Breast epithelium (tissue), 4 donors: ENCODE data around the gene TMX2. TPM values are rescaled to one million over a fixed set of nuclear protein-coding genes. Genes with fewer than 3 reads are reported as not detected.

Source experiments
- DNase-seq, 2 donors: peaks; one replicate each; pipeline ENCODE4 v3.0.0-alpha.2; 2019; ENCODE audit warnings: low spot score in 2 of 2
- H3K27ac ChIP-seq, 2 donors: fragments of 200-600 bp; sonication (generic) in 1 of 2; one replicate each; pipeline ENCODE4 v1.5.1; 2016 to 2019; ENCODE audit warnings: mild to moderate bottlenecking in 1 of 2
- H3K27me3 ChIP-seq, 2 donors: fragments of 200-600 bp; sonication (generic) in 1 of 2; one replicate each; pipeline versions ENCODE4 v1.5.1 to v1.6.0; 2017 to 2019; ENCODE audit warnings: control low read depth in 1 of 2, mild to moderate bottlenecking in 1 of 2
- H3K36me3 ChIP-seq: fragments of 200-600 bp; one replicate; pipeline ENCODE4 v1.5.1; 2019
- H3K4me1 ChIP-seq, 2 donors: fragments of 200-600 bp; sonication (generic); one replicate each; pipeline ENCODE4 v1.5.1; 2016 to 2019; ENCODE audit warnings: control low read depth in 1 of 2
- H3K4me3 ChIP-seq, 3 donors: fragments of 200-600 bp; sonication (generic); 1 replicate in 2 of 3; 2 replicates in 1 of 3; pipeline ENCODE4 v1.5.1; 2016 to 2019; ENCODE audit warnings: mild to moderate bottlenecking in 3 of 3, moderate library complexity in 2 of 3
- H3K9me3 ChIP-seq, 2 donors: fragments of 200-600 bp; sonication (generic) in 1 of 2; one replicate each; pipeline ENCODE4 v1.5.1; 2016 to 2019; ENCODE audit warnings: control low read depth in 1 of 2
- POLR2A ChIP-seq: fragments of 450-650 bp; IDR thresholded peaks from one replicate; pipeline ENCODE4 v1.6.1; 2016; ENCODE audit warnings: antibody characterized with exemption, mild to moderate bottlenecking, moderate library complexity
- POLR2AphosphoS5 ChIP-seq, 3 donors: sonication (generic); formaldehyde crosslinking; IDR thresholded peaks; one replicate each; pipeline ENCODE4 v1.6.1; 2017; ENCODE audit warnings: antibody characterized with exemption in 3 of 3
- intact Hi-C: fragments of 100-400 bp; cut with DNase I; formaldehyde crosslinking; loops from one replicate; pipeline ENCODE4 v1.15.1; 2023; ENCODE audit warnings: low total_unique reads
- total RNA-seq, 3 donors: library from RNA; depleted of rRNA; stranded (reverse); fragments of >200 nt; gene quantifications; one replicate each; pipeline ENCODE4 v1.1.0, GENCODE V29; 2016
- TF ChIP-seq, protein P1 (sequence below), 3 donors: fragments of 450-650 bp; IDR thresholded peaks; one replicate each; pipeline ENCODE4 v1.5.1; 2016 to 2017; ENCODE audit warnings: antibody characterized with exemption in 3 of 3, mild to moderate bottlenecking in 3 of 3, moderate library complexity in 3 of 3

TMX2 gene
- total RNA-seq, 3 donors from 2014 or later, result 45.8 to 80.1 (median 66.2) TPM

- peaks cover 16 to 63% of the 10 kb centered on the region in 2 donors for H3K4me1 ChIP-seq
- intact Hi-C loops, result no loop called here
- H3K27me3 ChIP-seq, result no peaks in the 10 kb centered on the region
- peak overlapping the region in 2 of 3 donors; percentile 36 to 51 for H3K4me3 ChIP-seq
- no peaks in the 10 kb centered on the region for H3K9me3 ChIP-seq
- H3K36me3 ChIP-seq, result no peaks in the 10 kb centered on the region
- TF ChIP-seq, protein P1, sequence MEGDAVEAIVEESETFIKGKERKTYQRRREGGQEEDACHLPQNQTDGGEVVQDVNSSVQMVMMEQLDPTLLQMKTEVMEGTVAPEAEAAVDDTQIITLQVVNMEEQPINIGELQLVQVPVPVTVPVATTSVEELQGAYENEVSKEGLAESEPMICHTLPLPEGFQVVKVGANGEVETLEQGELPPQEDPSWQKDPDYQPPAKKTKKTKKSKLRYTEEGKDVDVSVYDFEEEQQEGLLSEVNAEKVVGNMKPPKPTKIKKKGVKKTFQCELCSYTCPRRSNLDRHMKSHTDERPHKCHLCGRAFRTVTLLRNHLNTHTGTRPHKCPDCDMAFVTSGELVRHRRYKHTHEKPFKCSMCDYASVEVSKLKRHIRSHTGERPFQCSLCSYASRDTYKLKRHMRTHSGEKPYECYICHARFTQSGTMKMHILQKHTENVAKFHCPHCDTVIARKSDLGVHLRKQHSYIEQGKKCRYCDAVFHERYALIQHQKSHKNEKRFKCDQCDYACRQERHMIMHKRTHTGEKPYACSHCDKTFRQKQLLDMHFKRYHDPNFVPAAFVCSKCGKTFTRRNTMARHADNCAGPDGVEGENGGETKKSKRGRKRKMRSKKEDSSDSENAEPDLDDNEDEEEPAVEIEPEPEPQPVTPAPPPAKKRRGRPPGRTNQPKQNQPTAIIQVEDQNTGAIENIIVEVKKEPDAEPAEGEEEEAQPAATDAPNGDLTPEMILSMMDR (IDR thresholded peaks at IDR 0.05), result no peak
- TF ChIP-seq POLR2AphosphoS5 (IDR thresholded peaks at IDR 0.05) (no peak), POLR2A (no peak)
- no peak for DNase-seq
- peak overlapping the region; percentile 91 to 92 for H3K27ac ChIP-seq
These were observed 65.5 kb downstream of the TMX2 start for GRCh38 chr11:57777969-57778317.

GRCh38 chr11:57778318-57779037 is 66.1 kb downstream of the TMX2 start:
- Histone ChIP-seq H3K4me1 (peaks cover 16 to 65% of the 10 kb centered on the region in 2 donors), H3K9me3 (no peaks in the 10 kb centered on the region), H3K27ac (peak overlapping the region; percentile 91 to 92), H3K27me3 (no peaks in the 10 kb centered on the region), H3K4me3 (peak overlapping the region in 2 of 3 donors; percentile 36 to 51), H3K36me3 (no peaks in the 10 kb centered on the region)
- TF ChIP-seq POLR2AphosphoS5 (IDR thresholded peaks at IDR 0.05), result peak; percentile 35 to 83 (median 54)
- TF ChIP-seq, protein P1 (IDR thresholded peaks at IDR 0.05), result no peak
- DNase-seq, result peak; percentile 89 to 91
- intact Hi-C loops, result no loop called here

- Histone ChIP-seq H3K4me1 (peaks cover 16 to 65% of the 10 kb centered on the region in 2 donors), H3K27ac (peak overlapping the region; percentile 91 to 92), H3K4me3 (peak overlapping the region in 2 of 3 donors; percentile 36 to 51), H3K9me3 (no peaks in the 10 kb centered on the region), H3K36me3 (no peaks in the 10 kb centered on the region), H3K27me3 (no peaks in the 10 kb centered on the region)
- intact Hi-C loops, result no loop called here
- DNase-seq, result peak in 1 of 2 donors; percentile 87
- TF ChIP-seq POLR2A (no peak), POLR2AphosphoS5 (IDR thresholded peaks at IDR 0.05) (peak in 2 of 3 donors; percentile 62 to 77)
- TF ChIP-seq, protein P1 (IDR thresholded peaks at IDR 0.05), result peak in 1 of 3 donors; percentile 32
These were observed 66.9 kb downstream of the TMX2 start for GRCh38 chr11:57779276-57779675.

GRCh38 chr11:57781529-57781943 is 69.1 kb downstream of the TMX2 start:
- DNase-seq, result peak; percentile 82 to 83
- intact Hi-C loops, result no loop called here
- Histone ChIP-seq H3K27ac (peak overlapping the region; percentile 91 to 92), H3K36me3 (no peaks in the 10 kb centered on the region), H3K9me3 (no peaks in the 10 kb centered on the region), H3K27me3 (no peaks in the 10 kb centered on the region), H3K4me3 (no peak overlapping the region), H3K4me1 (peaks cover 16 to 58% of the 10 kb centered on the region in 2 donors)
- TF ChIP-seq, protein P1 (IDR thresholded peaks at IDR 0.05), result no peak
- peak in 1 of 3 donors; percentile 57 for TF ChIP-seq POLR2AphosphoS5 (IDR thresholded peaks at IDR 0.05)
- TF ChIP-seq POLR2A, result no peak

- no peaks in the 10 kb centered on the region for H3K9me3 ChIP-seq
- H3K27me3 ChIP-seq, result no peaks in the 10 kb centered on the region
- no peak for DNase-seq
- no peaks in the 10 kb centered on the region for H3K36me3 ChIP-seq
- TF ChIP-seq POLR2AphosphoS5 (IDR thresholded peaks at IDR 0.05) (no peak), POLR2A (no peak)
- TF ChIP-seq, protein P1 (IDR thresholded peaks at IDR 0.05), result no peak
- intact Hi-C loops, result no loop called here
- peaks cover 11 to 48% of the 10 kb centered on the region in 2 donors for H3K4me1 ChIP-seq
- H3K27ac ChIP-seq, result peak overlapping the region in 1 of 2 donors; percentile 27
- no peak overlapping the region for H3K4me3 ChIP-seq
These were observed 72.7 kb downstream of the TMX2 start for GRCh38 chr11:57785072-57785471.
